ENCODE data around the gene KDM3A. TPM values are rescaled to one million over a fixed set of nuclear protein-coding genes. Genes with fewer than 3 reads are reported as not detected.

Gene KDM3A
- total RNA-seq, 2 donors from 2014 or later, result 24.6 to 56.6 TPM

- H3K9me3 ChIP-seq, result no peaks in the 10 kb centered on the region
- no peak overlapping the region for H3K4me3 ChIP-seq
- intact Hi-C loops (cut with DNase I), result no loop called here
- H3K27ac ChIP-seq, result no peak overlapping the region
- no peak for DNase-seq (ENCODE audit: low spot score)
- TF ChIP-seq CTCF (IDR thresholded peaks at IDR 0.05), result no peak
- TF ChIP-seq POLR2A (IDR thresholded peaks at IDR 0.05), result no peak
- TF ChIP-seq POLR2AphosphoS5 (IDR thresholded peaks at IDR 0.05), result no peak
- H3K27me3 ChIP-seq (replicated peaks; ENCODE audit: insufficient read depth), result no peaks in the 10 kb centered on the region
- no peaks in the 10 kb centered on the region for H3K4me1 ChIP-seq (replicated peaks)
- peaks cover 0 to 11% of the 10 kb centered on the region in 2 donors for H3K36me3 ChIP-seq
- WGBS, result 91% methylated on average over 3 of the region's 3 CpGs
Measured at GRCh38 chr2:86485802-86486201, 44.6 kb downstream of the KDM3A start.

GRCh38 chr2:86487062-86487461, 45.9 kb downstream of the KDM3A start:
- Histone ChIP-seq H3K36me3 (peaks cover 0 to 17% of the 10 kb centered on the region in 2 donors), H3K27ac (no peak overlapping the region), H3K9me3 (no peaks in the 10 kb centered on the region), H3K27me3 (replicated peaks; ENCODE audit: insufficient read depth) (no peaks in the 10 kb centered on the region), H3K4me3 (no peak overlapping the region), H3K4me1 (replicated peaks) (no peaks in the 10 kb centered on the region)
- intact Hi-C loops (cut with DNase I), result no loop called here
- 96% methylated on average over 2 of the region's 2 CpGs for WGBS
- DNase-seq (ENCODE audit: low spot score), result no peak
- TF ChIP-seq CTCF (IDR thresholded peaks at IDR 0.05) (no peak), POLR2AphosphoS5 (IDR thresholded peaks at IDR 0.05) (no peak), POLR2A (IDR thresholded peaks at IDR 0.05) (no peak)

GRCh38 chr2:86488561-86489250, 47.5 kb downstream of the KDM3A start:
- 88% methylated on average over 7 of the region's 7 CpGs for WGBS
- no peak overlapping the region for H3K27ac ChIP-seq
- no peaks in the 10 kb centered on the region for H3K27me3 ChIP-seq (replicated peaks; ENCODE audit: insufficient read depth)
- H3K9me3 ChIP-seq, result no peaks in the 10 kb centered on the region
- intact Hi-C loops (cut with DNase I), result no loop called here
- no peak for DNase-seq (ENCODE audit: low spot score)
- H3K4me3 ChIP-seq, result no peak overlapping the region
- H3K4me1 ChIP-seq (replicated peaks), result no peaks in the 10 kb centered on the region
- peaks cover 0 to 9% of the 10 kb centered on the region in 2 donors for H3K36me3 ChIP-seq
- TF ChIP-seq POLR2A (IDR thresholded peaks at IDR 0.05), result no peak
- no peak for TF ChIP-seq CTCF (IDR thresholded peaks at IDR 0.05)
- TF ChIP-seq POLR2AphosphoS5 (IDR thresholded peaks at IDR 0.05), result no peak

- Histone ChIP-seq H3K27me3 (replicated peaks; ENCODE audit: insufficient read depth) (no peaks in the 10 kb centered on the region), H3K4me3 (no peak overlapping the region), H3K36me3 (peaks cover 0 to 9% of the 10 kb centered on the region in 2 donors), H3K4me1 (replicated peaks) (no peaks in the 10 kb centered on the region), H3K9me3 (no peaks in the 10 kb centered on the region), H3K27ac (no peak overlapping the region)
- no peak for TF ChIP-seq POLR2AphosphoS5 (IDR thresholded peaks at IDR 0.05)
- no peak for TF ChIP-seq POLR2A (IDR thresholded peaks at IDR 0.05)
- no peak for TF ChIP-seq CTCF (IDR thresholded peaks at IDR 0.05)
- WGBS, result 93% methylated on average over 3 of the region's 3 CpGs
- DNase-seq (ENCODE audit: low spot score), result no peak
- intact Hi-C loops (cut with DNase I), result no loop called here
Measured at GRCh38 chr2:86489542-86489941, 48.4 kb downstream of the KDM3A start.

GRCh38 chr2:86490245-86490644, 49.1 kb downstream of the KDM3A start:
- no peaks in the 10 kb centered on the region for H3K4me1 ChIP-seq (replicated peaks)
- 57% methylated on average over 4 of the region's 4 CpGs for WGBS
- H3K27ac ChIP-seq, result no peak overlapping the region
- TF ChIP-seq POLR2A (IDR thresholded peaks at IDR 0.05), result no peak
- no peak for TF ChIP-seq CTCF (IDR thresholded peaks at IDR 0.05)
- TF ChIP-seq POLR2AphosphoS5 (IDR thresholded peaks at IDR 0.05), result no peak
- no peak overlapping the region for H3K4me3 ChIP-seq
- intact Hi-C loops (cut with DNase I), result no loop called here
- no peaks in the 10 kb centered on the region for H3K9me3 ChIP-seq
- no peaks in the 10 kb centered on the region for H3K27me3 ChIP-seq (replicated peaks; ENCODE audit: insufficient read depth)
- H3K36me3 ChIP-seq, result peaks cover 0 to 9% of the 10 kb centered on the region in 2 donors
- DNase-seq (ENCODE audit: low spot score), result no peak

Data from prostate gland (tissue), 2 donors.